GM12865 (cell line): Measurements from ENCODE around the gene KCNJ14.
A peak's percentile ranks its signal among the peaks of the same experiment; 100 is the strongest.

Experiments
- DNase-seq: peaks from one replicate; pipeline ENCODE4 v3.0.0; 2010; ENCODE audit warnings: low read depth
- H3K4me3 ChIP-seq: 2 replicates; pipeline ENCODE4 v1.5.1; 2011; ENCODE audit warnings: mild to moderate bottlenecking, low read depth, low read length, control low read depth
- TF ChIP-seq, protein P1 (sequence below): IDR thresholded peaks from 2 replicates; pipeline ENCODE4 v1.5.1; 2011; ENCODE audit warnings: low read length, control low read depth, low read depth, inconsistent platforms; ENCODE audit not compliant: insufficient read depth; ENCODE audit errors: missing control alignments

Gene KCNJ14

DNA sequence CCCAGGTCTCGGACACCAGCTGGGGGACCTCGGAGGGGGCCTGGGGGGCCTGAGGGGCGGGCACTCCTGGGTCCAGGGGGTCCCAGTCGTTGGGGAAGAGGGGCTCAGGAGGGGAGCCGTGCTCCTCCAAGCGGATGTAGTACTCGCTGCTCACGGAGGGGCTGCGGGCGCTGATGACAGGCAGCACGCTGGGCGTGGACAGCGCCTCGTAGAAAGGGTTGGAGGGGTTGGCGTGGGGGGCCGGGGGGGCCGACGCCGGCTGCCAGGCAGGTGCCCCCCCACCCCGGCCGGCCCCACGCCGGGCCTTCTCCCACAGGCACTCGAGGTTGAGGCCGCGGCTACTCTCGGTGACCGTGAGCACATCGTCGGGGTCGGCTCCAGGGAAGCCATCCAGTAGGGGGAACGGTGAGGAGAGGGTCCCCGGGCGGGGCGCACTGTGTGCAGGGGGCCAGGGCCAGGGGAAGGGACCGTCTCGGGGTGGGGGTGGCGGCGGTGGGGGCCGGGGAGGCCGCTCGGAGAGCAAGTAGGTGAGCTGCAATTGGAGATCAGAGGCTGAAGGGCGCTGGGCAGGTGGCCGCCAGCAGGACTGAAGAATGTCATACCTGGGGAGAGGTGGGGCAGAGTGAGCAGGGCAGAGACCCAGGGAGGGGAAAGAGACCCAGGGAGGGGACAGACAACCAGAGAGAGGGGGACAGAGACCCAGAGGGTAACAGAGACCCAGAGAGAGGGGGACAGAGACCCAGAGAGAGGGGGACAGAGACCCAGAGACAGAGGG, 44.1 kb downstream of the KCNJ14 start:
- DNase-seq = no peak
- TF ChIP-seq, protein P1, sequence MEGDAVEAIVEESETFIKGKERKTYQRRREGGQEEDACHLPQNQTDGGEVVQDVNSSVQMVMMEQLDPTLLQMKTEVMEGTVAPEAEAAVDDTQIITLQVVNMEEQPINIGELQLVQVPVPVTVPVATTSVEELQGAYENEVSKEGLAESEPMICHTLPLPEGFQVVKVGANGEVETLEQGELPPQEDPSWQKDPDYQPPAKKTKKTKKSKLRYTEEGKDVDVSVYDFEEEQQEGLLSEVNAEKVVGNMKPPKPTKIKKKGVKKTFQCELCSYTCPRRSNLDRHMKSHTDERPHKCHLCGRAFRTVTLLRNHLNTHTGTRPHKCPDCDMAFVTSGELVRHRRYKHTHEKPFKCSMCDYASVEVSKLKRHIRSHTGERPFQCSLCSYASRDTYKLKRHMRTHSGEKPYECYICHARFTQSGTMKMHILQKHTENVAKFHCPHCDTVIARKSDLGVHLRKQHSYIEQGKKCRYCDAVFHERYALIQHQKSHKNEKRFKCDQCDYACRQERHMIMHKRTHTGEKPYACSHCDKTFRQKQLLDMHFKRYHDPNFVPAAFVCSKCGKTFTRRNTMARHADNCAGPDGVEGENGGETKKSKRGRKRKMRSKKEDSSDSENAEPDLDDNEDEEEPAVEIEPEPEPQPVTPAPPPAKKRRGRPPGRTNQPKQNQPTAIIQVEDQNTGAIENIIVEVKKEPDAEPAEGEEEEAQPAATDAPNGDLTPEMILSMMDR = no peak

DNA sequence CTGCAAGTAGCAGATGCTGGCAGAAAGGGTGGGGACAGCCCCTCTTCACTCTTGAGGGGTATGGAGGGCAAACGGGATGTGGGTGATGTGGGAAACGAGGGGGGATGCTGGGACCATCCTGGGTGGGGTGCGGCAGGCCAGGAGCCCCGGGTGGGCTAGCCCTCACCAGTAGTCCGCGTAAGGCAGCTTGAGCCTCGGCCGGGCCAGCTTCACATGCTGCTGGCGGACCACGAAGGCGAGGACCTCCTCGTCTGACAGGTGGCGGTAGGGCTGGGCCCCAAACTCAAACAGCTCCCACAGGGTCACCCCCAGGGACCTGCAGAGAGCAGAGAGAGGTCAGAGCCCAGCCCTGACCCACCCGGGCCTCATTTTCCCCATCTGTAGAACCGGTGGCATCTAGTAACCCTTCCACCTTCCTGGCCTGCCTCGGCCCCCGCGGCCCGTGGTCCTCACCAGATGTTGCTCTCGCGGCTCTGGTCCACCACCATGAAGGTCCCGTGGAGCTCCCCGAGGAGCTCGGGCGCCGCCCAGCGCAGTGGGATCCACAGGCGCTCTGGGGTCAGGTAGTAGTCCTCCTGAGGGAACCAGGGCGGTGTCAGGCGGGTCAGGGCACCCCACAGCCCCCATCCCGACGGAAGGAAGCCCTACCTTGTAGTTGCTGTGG, 45.6 kb downstream of the KCNJ14 start:
- H3K4me3 ChIP-seq = no peak overlapping the region
- no peak for DNase-seq
- TF ChIP-seq, protein P1 = no peak

More for the DNA sequence above, 44.1 kb downstream of the KCNJ14 start:
- no peak overlapping the region for H3K4me3 ChIP-seq

DNA sequence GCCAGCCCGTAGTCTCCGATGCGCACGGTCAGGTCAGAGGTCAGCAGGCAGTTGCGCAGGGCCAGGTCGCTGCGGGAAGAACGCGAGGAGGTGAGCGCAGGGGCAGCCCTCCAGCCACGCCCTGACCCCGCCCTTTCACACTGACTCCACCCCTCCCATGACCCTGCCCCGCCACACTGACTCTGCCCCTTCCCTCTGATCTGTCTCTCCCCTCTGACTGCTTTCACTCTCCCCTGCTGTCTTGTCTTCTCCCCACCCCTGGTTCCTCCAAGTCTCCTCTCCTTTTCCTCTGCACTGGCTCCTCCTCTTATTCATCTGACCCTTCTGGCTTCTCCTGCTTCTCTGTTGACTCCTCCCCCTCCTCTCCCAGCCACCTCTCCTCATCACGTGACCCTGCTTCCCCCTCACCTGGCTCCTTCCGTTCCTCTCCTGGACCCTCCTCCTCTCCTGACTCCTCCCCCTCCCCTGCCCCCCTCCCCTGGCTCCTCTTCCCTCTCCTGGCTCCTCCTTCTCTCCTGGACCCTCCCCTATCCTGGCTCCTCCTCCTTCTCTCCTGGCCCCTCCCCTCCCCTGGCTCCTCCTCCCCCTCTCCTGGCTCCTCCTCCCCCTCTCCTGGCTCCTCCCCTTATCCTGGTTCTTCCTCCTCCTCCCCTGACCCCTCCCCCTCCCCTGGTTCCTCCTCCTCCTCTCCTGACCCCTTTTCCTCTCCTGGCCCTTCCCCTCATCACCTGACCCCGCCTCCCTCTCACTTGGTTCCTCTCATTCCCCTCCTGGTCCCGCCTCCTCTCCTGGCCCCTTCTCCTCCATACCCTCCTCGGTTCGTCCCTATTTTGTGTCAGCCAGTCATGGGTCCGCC, 46.3 kb downstream of the KCNJ14 start:
- H3K4me3 ChIP-seq = no peak overlapping the region
- TF ChIP-seq, protein P1 = no peak
- peak; percentile 69 for DNase-seq

DNA sequence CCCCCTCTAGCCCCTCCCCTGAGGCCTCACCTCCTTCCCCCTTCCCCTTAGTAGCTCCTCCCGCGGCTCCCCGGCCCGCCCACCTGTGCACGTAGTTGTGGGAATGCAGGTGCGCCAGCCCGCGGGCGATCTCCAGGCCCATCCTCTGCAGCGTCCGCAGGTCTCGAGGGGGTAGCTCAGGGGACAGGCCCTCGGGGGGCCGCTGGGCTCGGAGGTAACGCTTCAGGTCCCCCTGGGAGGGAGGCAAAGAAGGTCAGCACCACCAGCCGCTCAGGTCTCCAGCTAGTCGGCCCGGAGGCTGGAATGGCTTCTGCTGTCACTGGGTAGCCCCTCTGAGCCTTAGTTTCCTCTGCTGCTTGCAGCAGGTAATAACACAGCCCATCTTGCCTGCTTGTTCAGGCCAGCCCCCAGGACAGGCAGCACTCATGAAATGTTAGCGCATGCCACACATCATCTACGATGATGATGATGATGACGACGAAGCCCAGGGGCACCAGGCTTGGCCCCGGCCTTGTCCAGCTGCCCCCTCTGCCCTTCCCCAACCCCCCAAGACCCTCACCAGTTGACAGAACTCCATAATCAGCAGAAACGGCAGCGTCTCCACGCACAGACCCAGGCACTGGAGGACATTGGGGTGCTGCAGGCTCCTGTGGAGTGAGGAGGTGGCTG, 47.1 kb downstream of the KCNJ14 start:
- no peak overlapping the region for H3K4me3 ChIP-seq
- DNase-seq = no peak
- TF ChIP-seq, protein P1 = no peak

DNA sequence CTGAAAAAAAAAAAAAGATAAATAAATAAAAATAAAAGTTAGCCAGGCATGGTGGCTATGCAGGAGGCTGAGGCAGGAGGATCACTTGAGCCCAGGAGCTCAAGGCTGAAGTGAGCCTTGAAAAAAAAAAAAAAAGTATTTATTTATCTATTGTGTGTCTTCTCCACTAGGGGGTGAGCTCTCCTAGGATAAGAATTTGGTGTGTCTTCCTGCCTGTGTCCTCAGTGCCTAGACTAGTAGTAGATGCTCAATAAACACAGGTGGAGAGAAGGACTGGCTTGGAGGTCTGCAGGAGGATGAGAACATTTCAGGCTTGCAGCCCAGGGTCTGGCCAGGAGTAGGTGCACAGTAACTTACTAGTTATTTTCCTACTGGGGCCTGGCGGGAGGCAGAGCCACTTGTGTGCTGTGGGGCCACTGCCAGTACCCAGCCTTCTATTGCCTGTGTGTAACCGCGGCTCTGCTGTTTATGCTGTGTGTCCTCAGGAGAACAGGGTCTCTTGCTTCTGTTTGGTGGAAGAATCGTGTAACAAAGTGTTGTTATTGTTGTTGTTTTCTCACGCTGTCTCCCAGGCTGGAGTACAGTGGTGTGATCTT, 50.9 kb downstream of the KCNJ14 start:
- TF ChIP-seq, protein P1 = peak; percentile 43
- DNase-seq = peak; percentile 65
- no peak overlapping the region for H3K4me3 ChIP-seq

DNA sequence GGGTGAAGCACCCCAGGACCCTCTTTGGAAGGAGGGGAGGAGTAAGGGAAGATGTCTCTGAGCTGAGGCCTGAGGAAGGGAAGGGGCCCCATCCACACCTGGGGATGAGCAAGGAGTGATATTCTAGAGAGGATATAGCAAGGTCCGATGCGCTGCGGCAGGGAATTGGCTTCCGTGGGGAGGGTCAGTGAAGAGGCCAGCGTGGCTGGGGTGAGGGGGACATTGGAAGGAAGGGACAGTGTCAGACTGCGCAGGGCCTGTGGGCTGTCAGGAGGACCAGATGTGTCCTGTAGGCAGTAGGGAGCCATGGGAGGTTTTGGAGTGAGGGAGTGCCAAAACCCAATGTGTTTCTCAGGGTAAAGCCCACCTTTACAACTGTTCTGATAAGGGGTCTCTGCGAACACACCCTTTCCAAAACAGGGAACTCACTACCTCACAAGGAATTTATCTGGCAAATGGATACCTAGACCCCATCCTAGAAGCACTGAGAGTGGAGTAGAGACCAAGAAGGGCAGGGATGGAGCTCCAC, 52.6 kb downstream of the KCNJ14 start:
- DNase-seq = no peak
- TF ChIP-seq, protein P1 = no peak

More for the DNA sequence above, 52.6 kb downstream of the KCNJ14 start:
- no peak overlapping the region for H3K4me3 ChIP-seq
